ENCODE data around the gene MRGPRX2. TPM values are rescaled to one million over a fixed set of nuclear protein-coding genes. Genes with fewer than 3 reads are reported as not detected.

Gene MRGPRX2
- total RNA-seq, 1 donor from 2014 or later = not detected

- Histone ChIP-seq H3K9me3 (ENCODE audit: control insufficient read depth in 3 of 3, low read length in 3 of 3) (no peaks in the 10 kb centered on the region), H3K27me3 (ENCODE audit: control insufficient read depth in 3 of 3, insufficient read depth in 3 of 3, low read length in 3 of 3) (peaks cover 0 to 2% (median 0%) of the 10 kb centered on the region in 3 donors), H3K27ac (ENCODE audit: low read depth, low read length) (no peak overlapping the region), H3K4me3 (ENCODE audit: low read length in 3 of 3) (no peak overlapping the region), H3K36me3 (ENCODE audit: control insufficient read depth in 3 of 3, insufficient read depth in 3 of 3, low read length in 3 of 3) (no peaks in the 10 kb centered on the region), H3K9ac (ENCODE audit: low read depth in 1 of 3, low read length in 3 of 3) (no peak overlapping the region), H3K4me1 (ENCODE audit: control insufficient read depth in 3 of 3, insufficient read depth in 3 of 3, low read length in 3 of 3) (no peaks in the 10 kb centered on the region)
Measured at GRCh38 chr11:19053909-19054308, 6.6 kb downstream of the MRGPRX2 start.

GRCh38 chr11:19050281-19050680, 10.2 kb downstream of the MRGPRX2 start:
- Histone ChIP-seq H3K9ac (ENCODE audit: low read depth in 1 of 3, low read length in 3 of 3) (no peak overlapping the region), H3K4me3 (ENCODE audit: low read length in 3 of 3) (no peak overlapping the region), H3K27me3 (ENCODE audit: control insufficient read depth in 3 of 3, insufficient read depth in 3 of 3, low read length in 3 of 3) (no peaks in the 10 kb centered on the region), H3K36me3 (ENCODE audit: control insufficient read depth in 3 of 3, insufficient read depth in 3 of 3, low read length in 3 of 3) (no peaks in the 10 kb centered on the region), H3K27ac (ENCODE audit: low read depth, low read length) (no peak overlapping the region), H3K9me3 (ENCODE audit: control insufficient read depth in 3 of 3, low read length in 3 of 3) (no peaks in the 10 kb centered on the region), H3K4me1 (ENCODE audit: control insufficient read depth in 3 of 3, insufficient read depth in 3 of 3, low read length in 3 of 3) (no peaks in the 10 kb centered on the region)

GRCh38 chr11:19049351-19049750, 11.2 kb downstream of the MRGPRX2 start:
- H3K36me3 ChIP-seq (ENCODE audit: control insufficient read depth in 3 of 3, insufficient read depth in 3 of 3, low read length in 3 of 3) = no peaks in the 10 kb centered on the region
- no peaks in the 10 kb centered on the region for H3K9me3 ChIP-seq (ENCODE audit: control insufficient read depth in 3 of 3, low read length in 3 of 3)
- H3K27me3 ChIP-seq (ENCODE audit: control insufficient read depth in 3 of 3, insufficient read depth in 3 of 3, low read length in 3 of 3) = no peaks in the 10 kb centered on the region
- H3K4me3 ChIP-seq (ENCODE audit: low read length in 3 of 3) = no peak overlapping the region
- H3K9ac ChIP-seq (ENCODE audit: low read depth in 1 of 3, low read length in 3 of 3) = no peak overlapping the region
- no peak overlapping the region for H3K27ac ChIP-seq (ENCODE audit: low read depth, low read length)
- H3K4me1 ChIP-seq (ENCODE audit: control insufficient read depth in 3 of 3, insufficient read depth in 3 of 3, low read length in 3 of 3) = no peaks in the 10 kb centered on the region

- Histone ChIP-seq H3K9me3 (ENCODE audit: control insufficient read depth in 3 of 3, low read length in 3 of 3) (peaks cover 0 to 4% (median 0%) of the 10 kb centered on the region in 3 donors), H3K4me3 (ENCODE audit: low read length in 3 of 3) (no peak overlapping the region), H3K9ac (ENCODE audit: low read depth in 1 of 3, low read length in 3 of 3) (no peak overlapping the region), H3K27me3 (ENCODE audit: control insufficient read depth in 3 of 3, insufficient read depth in 3 of 3, low read length in 3 of 3) (peaks cover 0 to 4% (median 0%) of the 10 kb centered on the region in 3 donors), H3K36me3 (ENCODE audit: control insufficient read depth in 3 of 3, insufficient read depth in 3 of 3, low read length in 3 of 3) (no peaks in the 10 kb centered on the region), H3K27ac (ENCODE audit: low read depth, low read length) (no peak overlapping the region), H3K4me1 (ENCODE audit: control insufficient read depth in 3 of 3, insufficient read depth in 3 of 3, low read length in 3 of 3) (no peaks in the 10 kb centered on the region)
Measured at GRCh38 chr11:19040051-19040450, 20.5 kb downstream of the MRGPRX2 start.

- H3K9me3 ChIP-seq (ENCODE audit: control insufficient read depth in 3 of 3, low read length in 3 of 3) = peaks cover 0 to 4% (median 0%) of the 10 kb centered on the region in 3 donors
- H3K4me1 ChIP-seq (ENCODE audit: control insufficient read depth in 3 of 3, insufficient read depth in 3 of 3, low read length in 3 of 3) = no peaks in the 10 kb centered on the region
- H3K9ac ChIP-seq (ENCODE audit: low read depth in 1 of 3, low read length in 3 of 3) = no peak overlapping the region
- H3K4me3 ChIP-seq (ENCODE audit: low read length in 3 of 3) = no peak overlapping the region
- no peaks in the 10 kb centered on the region for H3K36me3 ChIP-seq (ENCODE audit: control insufficient read depth in 3 of 3, insufficient read depth in 3 of 3, low read length in 3 of 3)
- no peak overlapping the region for H3K27ac ChIP-seq (ENCODE audit: low read depth, low read length)
- H3K27me3 ChIP-seq (ENCODE audit: control insufficient read depth in 3 of 3, insufficient read depth in 3 of 3, low read length in 3 of 3) = peaks cover 0 to 4% (median 0%) of the 10 kb centered on the region in 3 donors
Measured at GRCh38 chr11:19039409-19039808, 21.1 kb downstream of the MRGPRX2 start.

- no peaks in the 10 kb centered on the region for H3K4me1 ChIP-seq (ENCODE audit: control insufficient read depth in 3 of 3, insufficient read depth in 3 of 3, low read length in 3 of 3)
- H3K4me3 ChIP-seq (ENCODE audit: low read length in 3 of 3) = no peak overlapping the region
- no peaks in the 10 kb centered on the region for H3K36me3 ChIP-seq (ENCODE audit: control insufficient read depth in 3 of 3, insufficient read depth in 3 of 3, low read length in 3 of 3)
- H3K9me3 ChIP-seq (ENCODE audit: control insufficient read depth in 3 of 3, low read length in 3 of 3) = peaks cover 0 to 2% (median 0%) of the 10 kb centered on the region in 3 donors
- no peak overlapping the region for H3K27ac ChIP-seq (ENCODE audit: low read depth, low read length)
- H3K9ac ChIP-seq (ENCODE audit: low read depth in 1 of 3, low read length in 3 of 3) = no peak overlapping the region
- peaks cover 0 to 2% (median 0%) of the 10 kb centered on the region in 3 donors for H3K27me3 ChIP-seq (ENCODE audit: control insufficient read depth in 3 of 3, insufficient read depth in 3 of 3, low read length in 3 of 3)
Measured at GRCh38 chr11:19032990-19033389, 27.5 kb downstream of the MRGPRX2 start.

- Histone ChIP-seq H3K36me3 (ENCODE audit: control insufficient read depth in 3 of 3, insufficient read depth in 3 of 3, low read length in 3 of 3) (no peaks in the 10 kb centered on the region), H3K9me3 (ENCODE audit: control insufficient read depth in 3 of 3, low read length in 3 of 3) (peaks cover 0 to 2% (median 0%) of the 10 kb centered on the region in 3 donors), H3K27me3 (ENCODE audit: control insufficient read depth in 3 of 3, insufficient read depth in 3 of 3, low read length in 3 of 3) (peaks cover 0 to 5% (median 2%) of the 10 kb centered on the region in 3 donors), H3K27ac (ENCODE audit: low read depth, low read length) (no peak overlapping the region), H3K4me3 (ENCODE audit: low read length in 3 of 3) (no peak overlapping the region), H3K9ac (ENCODE audit: low read depth in 1 of 3, low read length in 3 of 3) (no peak overlapping the region), H3K4me1 (ENCODE audit: control insufficient read depth in 3 of 3, insufficient read depth in 3 of 3, low read length in 3 of 3) (no peaks in the 10 kb centered on the region)
Measured at GRCh38 chr11:19027829-19028595, 32.5 kb downstream of the MRGPRX2 start.

- Histone ChIP-seq H3K4me1 (ENCODE audit: control insufficient read depth in 3 of 3, insufficient read depth in 3 of 3, low read length in 3 of 3) (no peaks in the 10 kb centered on the region), H3K4me3 (ENCODE audit: low read length in 3 of 3) (no peak overlapping the region), H3K27me3 (ENCODE audit: control insufficient read depth in 3 of 3, insufficient read depth in 3 of 3, low read length in 3 of 3) (peaks cover 0 to 5% (median 2%) of the 10 kb centered on the region in 3 donors), H3K36me3 (ENCODE audit: control insufficient read depth in 3 of 3, insufficient read depth in 3 of 3, low read length in 3 of 3) (no peaks in the 10 kb centered on the region), H3K27ac (ENCODE audit: low read depth, low read length) (no peak overlapping the region), H3K9ac (ENCODE audit: low read depth in 1 of 3, low read length in 3 of 3) (no peak overlapping the region), H3K9me3 (ENCODE audit: control insufficient read depth in 3 of 3, low read length in 3 of 3) (peaks cover 0 to 2% (median 0%) of the 10 kb centered on the region in 3 donors)
Measured at GRCh38 chr11:19026862-19027261, 33.7 kb downstream of the MRGPRX2 start.

- Histone ChIP-seq H3K4me3 (ENCODE audit: low read length in 3 of 3) (no peak overlapping the region), H3K36me3 (ENCODE audit: control insufficient read depth in 3 of 3, insufficient read depth in 3 of 3, low read length in 3 of 3) (no peaks in the 10 kb centered on the region), H3K9me3 (ENCODE audit: control insufficient read depth in 3 of 3, low read length in 3 of 3) (peaks cover 0 to 2% (median 0%) of the 10 kb centered on the region in 3 donors), H3K27ac (ENCODE audit: low read depth, low read length) (no peak overlapping the region), H3K27me3 (ENCODE audit: control insufficient read depth in 3 of 3, insufficient read depth in 3 of 3, low read length in 3 of 3) (peaks cover 0 to 5% (median 2%) of the 10 kb centered on the region in 3 donors), H3K9ac (ENCODE audit: low read depth in 1 of 3, low read length in 3 of 3) (no peak overlapping the region), H3K4me1 (ENCODE audit: control insufficient read depth in 3 of 3, insufficient read depth in 3 of 3, low read length in 3 of 3) (no peaks in the 10 kb centered on the region)
Measured at GRCh38 chr11:19025481-19026406, 34.8 kb downstream of the MRGPRX2 start.

GRCh38 chr11:19020831-19021230, 39.7 kb downstream of the MRGPRX2 start:
- Histone ChIP-seq H3K4me1 (ENCODE audit: control insufficient read depth in 3 of 3, insufficient read depth in 3 of 3, low read length in 3 of 3) (no peaks in the 10 kb centered on the region), H3K36me3 (ENCODE audit: control insufficient read depth in 3 of 3, insufficient read depth in 3 of 3, low read length in 3 of 3) (no peaks in the 10 kb centered on the region), H3K27me3 (ENCODE audit: control insufficient read depth in 3 of 3, insufficient read depth in 3 of 3, low read length in 3 of 3) (peaks cover 0 to 2% (median 0%) of the 10 kb centered on the region in 3 donors), H3K27ac (ENCODE audit: low read depth, low read length) (no peak overlapping the region), H3K9me3 (ENCODE audit: control insufficient read depth in 3 of 3, low read length in 3 of 3) (no peaks in the 10 kb centered on the region), H3K9ac (ENCODE audit: low read depth in 1 of 3, low read length in 3 of 3) (no peak overlapping the region), H3K4me3 (ENCODE audit: low read length in 3 of 3) (no peak overlapping the region)
